Subcutaneous abdominal adipose tissue (tissue), 5 donors: ENCODE measurements around the gene ZNF280B.
"Not testable (repeated sequence)": the region's sequence is repeated elsewhere in the genome, so short reads cannot be mapped to it uniquely, and the experiment has no call there.

ENCODE experiments used
- H3K27ac ChIP-seq: one replicate; pipeline ENCODE4 v1.7.0; 2013; ENCODE audit warnings: low read depth, mild to moderate bottlenecking, inconsistent platforms, low read length, moderate library complexity
- H3K27me3 ChIP-seq, 5 donors: one replicate each; pipeline ENCODE4 v1.7.0; 2013; ENCODE audit warnings: low read length in 5 of 5, inconsistent platforms in 1 of 5; ENCODE audit not compliant: control insufficient read depth in 5 of 5, insufficient read depth in 4 of 5
- H3K36me3 ChIP-seq, 5 donors: one replicate each; pipeline ENCODE4 v1.7.0; 2013; ENCODE audit warnings: low read length in 5 of 5; ENCODE audit not compliant: control insufficient read depth in 5 of 5, insufficient read depth in 5 of 5
- H3K4me1 ChIP-seq, 5 donors: one replicate each; pipeline ENCODE4 v1.7.0; 2013; ENCODE audit warnings: low read length in 5 of 5, mild to moderate bottlenecking in 3 of 5, moderate library complexity in 1 of 5; ENCODE audit not compliant: control insufficient read depth in 5 of 5, insufficient read depth in 5 of 5
- H3K4me3 ChIP-seq, 5 donors: one replicate each; pipeline ENCODE4 v1.7.0; 2013; ENCODE audit warnings: low read length in 5 of 5, low read depth in 1 of 5
- H3K9ac ChIP-seq, 5 donors: one replicate each; pipeline ENCODE4 v1.7.0; 2013; ENCODE audit warnings: low read length in 5 of 5, mild to moderate bottlenecking in 4 of 5, moderate library complexity in 3 of 5
- H3K9me3 ChIP-seq, 5 donors: one replicate each; pipeline ENCODE4 v1.7.0; 2013; ENCODE audit warnings: low read length in 5 of 5; ENCODE audit not compliant: control insufficient read depth in 5 of 5
- donor health status: healthy.
- donor health status: healthy.
- donor health status: healthy.
- donor health status: healthy.
- donor health status: healthy.

The ZNF280B gene

GRCh38 chr22:22442928-22443709 is 65.4 kb downstream of the ZNF280B start:
- H3K27ac ChIP-seq = no peak overlapping the region
- H3K9ac ChIP-seq = no peak overlapping the region
- no peak overlapping the region for H3K4me3 ChIP-seq

DNA sequence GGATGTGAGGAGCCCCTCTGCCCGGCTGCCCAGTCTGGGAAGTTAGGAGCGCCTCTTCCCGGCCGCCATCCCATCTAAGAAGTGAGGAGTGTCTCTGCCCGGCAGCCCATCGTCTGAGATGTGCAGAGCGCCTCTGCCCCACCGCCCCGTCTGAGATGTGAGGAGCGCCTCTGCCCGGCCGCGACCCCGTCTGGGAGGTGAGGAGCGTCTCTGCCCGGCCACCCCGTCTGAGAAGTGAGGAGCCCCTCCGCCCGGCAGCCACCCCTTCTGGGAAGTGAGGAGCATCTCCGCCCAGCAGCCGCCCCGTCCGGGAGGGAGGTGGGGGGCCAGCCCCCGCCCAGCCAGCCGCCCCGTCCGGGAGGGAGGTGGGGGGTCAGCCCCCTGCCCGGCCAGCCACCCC is 66.9 kb downstream of the ZNF280B start:
- peaks cover 0 to 19% (median 10%) of the 10 kb centered on the region in 5 donors for H3K27me3 ChIP-seq
- not testable (repeated sequence) for H3K4me3 ChIP-seq, H3K9ac ChIP-seq, H3K9me3 ChIP-seq, H3K4me1 ChIP-seq, H3K36me3 ChIP-seq, H3K27ac ChIP-seq

More at GRCh38 chr22:22442928-22443709, 65.4 kb downstream of the ZNF280B start:
- Histone ChIP-seq H3K27me3 (peaks cover 0 to 15% (median 14%) of the 10 kb centered on the region in 5 donors), H3K36me3 (no peaks in the 10 kb centered on the region), H3K9me3 (peaks cover 0 to 5% (median 0%) of the 10 kb centered on the region in 5 donors), H3K4me1 (no peaks in the 10 kb centered on the region)

DNA sequence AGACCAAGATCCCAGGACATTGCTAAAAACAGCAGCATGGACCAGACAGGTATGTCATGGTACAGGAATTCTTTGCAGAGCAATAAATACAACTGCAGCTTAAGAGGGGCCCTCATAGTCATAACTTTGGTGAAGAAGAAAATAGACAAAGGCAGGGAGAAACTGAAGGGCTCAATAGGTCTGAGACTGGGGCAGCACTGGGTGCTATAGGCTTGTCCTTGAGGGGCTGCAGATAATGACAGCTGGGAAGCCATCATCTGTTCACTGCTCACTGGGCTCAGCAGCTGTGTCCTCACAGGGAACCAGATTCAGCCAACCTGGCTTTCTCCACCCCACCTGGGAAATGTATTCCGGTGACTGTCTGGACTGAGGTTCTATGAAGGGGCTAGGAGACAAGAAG is 68.4 kb downstream of the ZNF280B start:
- Histone ChIP-seq H3K36me3 (no peaks in the 10 kb centered on the region), H3K27me3 (peaks cover 0 to 19% (median 10%) of the 10 kb centered on the region in 5 donors), H3K9me3 (peaks cover 0 to 5% (median 0%) of the 10 kb centered on the region in 5 donors), H3K4me1 (no peaks in the 10 kb centered on the region), H3K27ac (no peak overlapping the region), H3K4me3 (no peak overlapping the region), H3K9ac (no peak overlapping the region)
